Measurements from ENCODE around the gene PAM16. TPM values are rescaled to one million over a fixed set of nuclear protein-coding genes. Genes with fewer than 3 reads are reported as not detected.

PAM16 gene
- total RNA-seq, 2 experiments from 2014 or later, result 29.7 to 33.9 TPM

- H3K27me3 Mint-ChIP-seq, result no peaks in the 10 kb centered on the region
- CTCF ChIA-PET, result no interaction called here
- POLR2A ChIA-PET, result interaction anchor here (1.2 kb wide), 1 partner anchor 37 kb away, joined by 3 read pairs; no protein-coding TSS in a partner anchor
Observed at GRCh38 chr16:4372001-4372577, 21.0 kb upstream of the PAM16 start.

GRCh38 chr16:4371357-4372000, 20.4 kb upstream of the PAM16 start, which contains the start of gene VASN:
TSS of gene VASN (plus strand) at chr16:4371848. CDS start at chr16:4380878, 9,030 bp downstream.
- peaks cover 10% of the 10 kb centered on the region for H3K4me1 Mint-ChIP-seq
- peak within 1 kb of the TSS; percentile 51 for H3K4me3 Mint-ChIP-seq
- DNase-seq, result peak; percentile 56
- CTCF ChIA-PET, result interaction anchor here (1.1 kb wide), 1 partner anchor 31 kb away, joined by 3 read pairs; no protein-coding TSS in a partner anchor
- peaks cover 11% of the 10 kb centered on the region for H3K36me3 Mint-ChIP-seq (ENCODE audit: low read depth)
- POLR2A ChIA-PET, result interaction anchor here (1.4 to 2.4 kb wide), 2 partner anchors 10 to 18 kb away, joined by 3 to 8 read pairs; no protein-coding TSS in a partner anchor
- no peak within 1 kb of the TSS for H3K27ac Mint-ChIP-seq
- H3K27me3 Mint-ChIP-seq, result no peaks in the 10 kb centered on the region
- no peaks in the 10 kb centered on the region for H3K9me3 Mint-ChIP-seq

More at GRCh38 chr16:4372001-4372577, 21.0 kb upstream of the PAM16 start:
- DNase-seq, result peak; percentile 31
- peaks cover 7% of the 10 kb centered on the region for H3K36me3 Mint-ChIP-seq (ENCODE audit: low read depth)
- H3K4me1 Mint-ChIP-seq, result peaks cover 10% of the 10 kb centered on the region
- H3K9me3 Mint-ChIP-seq, result no peaks in the 10 kb centered on the region
- no peak overlapping the region for H3K27ac Mint-ChIP-seq
- H3K4me3 Mint-ChIP-seq, result peak overlapping the region; percentile 51

GRCh38 chr16:4370570-4371356, 19.6 kb upstream of the PAM16 start:
- ChIA-PET CTCF (interaction anchor here (1.1 kb wide), 1 partner anchor 31 kb away, joined by 3 read pairs; no protein-coding TSS in a partner anchor), POLR2A (interaction anchor here (0.8 to 2.4 kb wide), 3 partner anchors 11 to 18 kb away, joined by 3 to 8 read pairs (median 3); no protein-coding TSS in a partner anchor)
- peaks cover 10% of the 10 kb centered on the region for H3K4me1 Mint-ChIP-seq
- no peaks in the 10 kb centered on the region for H3K27me3 Mint-ChIP-seq
- H3K9me3 Mint-ChIP-seq, result no peaks in the 10 kb centered on the region
- peaks cover 13% of the 10 kb centered on the region for H3K36me3 Mint-ChIP-seq (ENCODE audit: low read depth)
- H3K4me3 Mint-ChIP-seq, result no peak overlapping the region
- no peak for DNase-seq
- no peak overlapping the region for H3K27ac Mint-ChIP-seq

GRCh38 chr16:4370151-4370550, 19.0 kb upstream of the PAM16 start:
- no peak overlapping the region for H3K27ac Mint-ChIP-seq
- no peaks in the 10 kb centered on the region for H3K9me3 Mint-ChIP-seq
- H3K4me1 Mint-ChIP-seq, result peaks cover 10% of the 10 kb centered on the region
- DNase-seq, result no peak
- no peak overlapping the region for H3K4me3 Mint-ChIP-seq
- CTCF ChIA-PET, result no interaction called here
- peaks cover 13% of the 10 kb centered on the region for H3K36me3 Mint-ChIP-seq (ENCODE audit: low read depth)
- POLR2A ChIA-PET, result interaction anchor here (0.8 to 2.4 kb wide), 3 partner anchors 11 to 19 kb away, joined by 3 to 8 read pairs (median 3); no protein-coding TSS in a partner anchor
- no peaks in the 10 kb centered on the region for H3K27me3 Mint-ChIP-seq

- Mint-ChIP-seq H3K36me3 (ENCODE audit: low read depth) (peaks cover 13% of the 10 kb centered on the region), H3K4me1 (peaks cover 10% of the 10 kb centered on the region), H3K27ac (no peak overlapping the region), H3K27me3 (no peaks in the 10 kb centered on the region), H3K9me3 (no peaks in the 10 kb centered on the region), H3K4me3 (no peak overlapping the region)
- POLR2A ChIA-PET, result interaction anchor here (2.4 kb wide), 1 partner anchor 20 kb away, joined by 8 read pairs; no protein-coding TSS in a partner anchor
- no peak for DNase-seq
- CTCF ChIA-PET, result interaction anchor here (0.9 kb wide), 1 partner anchor 34 kb away, joined by 4 read pairs; no protein-coding TSS in a partner anchor
Observed at GRCh38 chr16:4369007-4369733, 18.0 kb upstream of the PAM16 start.

- Mint-ChIP-seq H3K4me1 (peaks cover 5% of the 10 kb centered on the region), H3K27me3 (no peaks in the 10 kb centered on the region), H3K27ac (no peak overlapping the region), H3K9me3 (no peaks in the 10 kb centered on the region), H3K36me3 (ENCODE audit: low read depth) (peaks cover 27% of the 10 kb centered on the region), H3K4me3 (no peak overlapping the region)
- DNase-seq, result no peak
- ChIA-PET POLR2A (no interaction called here), CTCF (no interaction called here)
Observed at GRCh38 chr16:4367393-4367856, 16.3 kb upstream of the PAM16 start.

GRCh38 chr16:4366016-4366415, 14.9 kb upstream of the PAM16 start:
- no peak for DNase-seq
- Mint-ChIP-seq H3K9me3 (no peaks in the 10 kb centered on the region), H3K4me1 (peaks cover 2% of the 10 kb centered on the region), H3K27ac (no peak overlapping the region), H3K36me3 (ENCODE audit: low read depth) (peaks cover 37% of the 10 kb centered on the region), H3K27me3 (no peaks in the 10 kb centered on the region), H3K4me3 (no peak overlapping the region)
- ChIA-PET POLR2A (interaction anchor here (1.2 kb wide), 1 partner anchor 149 kb away, joined by 3 read pairs; no protein-coding TSS in a partner anchor), CTCF (no interaction called here)

GRCh38 chr16:4365615-4366014, 14.5 kb upstream of the PAM16 start:
- Mint-ChIP-seq H3K27me3 (no peaks in the 10 kb centered on the region), H3K27ac (no peak overlapping the region), H3K36me3 (ENCODE audit: low read depth) (peaks cover 38% of the 10 kb centered on the region), H3K4me3 (no peak overlapping the region), H3K9me3 (no peaks in the 10 kb centered on the region), H3K4me1 (peaks cover 2% of the 10 kb centered on the region)
- POLR2A ChIA-PET, result interaction anchor here (1.2 kb wide), 1 partner anchor 149 kb away, joined by 3 read pairs; no protein-coding TSS in a partner anchor
- no peak for DNase-seq
- CTCF ChIA-PET, result interaction anchor here (0.7 kb wide), 1 partner anchor 112 kb away, joined by 3 read pairs; no protein-coding TSS in a partner anchor

- ChIA-PET CTCF (interaction anchor here (0.7 kb wide), 1 partner anchor 111 kb away, joined by 3 read pairs; no protein-coding TSS in a partner anchor), POLR2A (interaction anchor here (0.9 to 1.5 kb wide), 3 partner anchors 11 to 150 kb away, joined by 3 to 4 read pairs (median 3); no protein-coding TSS in a partner anchor)
- no peak overlapping the region for H3K4me3 Mint-ChIP-seq
- peaks cover 42% of the 10 kb centered on the region for H3K36me3 Mint-ChIP-seq (ENCODE audit: low read depth)
- peaks cover 2% of the 10 kb centered on the region for H3K4me1 Mint-ChIP-seq
- H3K9me3 Mint-ChIP-seq, result no peaks in the 10 kb centered on the region
- no peak for DNase-seq
- H3K27ac Mint-ChIP-seq, result no peak overlapping the region
- H3K27me3 Mint-ChIP-seq, result no peaks in the 10 kb centered on the region
Observed at GRCh38 chr16:4365014-4365406, 13.9 kb upstream of the PAM16 start.

- Mint-ChIP-seq H3K4me3 (no peak overlapping the region), H3K4me1 (peaks cover 2% of the 10 kb centered on the region), H3K27ac (no peak overlapping the region), H3K9me3 (no peaks in the 10 kb centered on the region), H3K36me3 (ENCODE audit: low read depth) (peaks cover 44% of the 10 kb centered on the region), H3K27me3 (no peaks in the 10 kb centered on the region)
- POLR2A ChIA-PET, result interaction anchor here (0.9 to 1.5 kb wide), 2 partner anchors 10 to 49 kb away, joined by 3 to 4 read pairs; no protein-coding TSS in a partner anchor
- DNase-seq, result no peak
- CTCF ChIA-PET, result no interaction called here
Observed at GRCh38 chr16:4364196-4365013, 13.3 kb upstream of the PAM16 start.

GRCh38 chr16:4362476-4363135, 11.5 kb upstream of the PAM16 start:
- Mint-ChIP-seq H3K27me3 (no peaks in the 10 kb centered on the region), H3K4me3 (no peak overlapping the region), H3K36me3 (ENCODE audit: low read depth) (peaks cover 53% of the 10 kb centered on the region), H3K27ac (no peak overlapping the region), H3K4me1 (peaks cover 2% of the 10 kb centered on the region), H3K9me3 (no peaks in the 10 kb centered on the region)
- DNase-seq, result no peak
- ChIA-PET POLR2A (interaction anchor here (1.3 kb wide), 1 partner anchor 52 kb away, joined by 3 read pairs; no protein-coding TSS in a partner anchor), CTCF (no interaction called here)
